ENCODE measurements around the gene PSMG2. TPM values are rescaled to one million over a fixed set of nuclear protein-coding genes. Genes with fewer than 3 reads are reported as not detected.

PSMG2 gene
- total and polyA plus RNA-seq, 9 of the 15 experiments (the other 6 are each of a cell fraction or from before 2014, with no cell fraction given), result 59.9 to 271 (median 111) TPM

DNA sequence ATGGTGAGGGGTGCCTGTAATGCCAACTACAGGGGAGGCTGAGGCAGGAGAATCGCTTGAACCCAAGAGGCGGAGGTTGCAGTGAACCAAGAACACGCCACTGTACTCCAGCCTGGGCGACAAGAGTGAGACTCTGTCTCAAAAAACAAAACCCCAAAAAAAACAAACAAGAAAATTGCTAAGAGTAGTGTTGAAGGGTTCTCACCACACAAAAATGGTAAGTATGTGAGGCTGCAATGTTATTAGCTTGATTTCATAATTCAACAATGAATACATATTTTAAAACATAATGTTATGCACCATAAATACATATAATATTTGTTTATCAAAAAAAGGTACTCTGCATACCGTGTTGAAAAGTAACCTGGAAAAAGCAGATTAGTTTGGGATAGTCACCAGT, 45.8 kb downstream of the PSMG2 start:
- Histone ChIP-seq H2AFZ (ENCODE audit: low read depth, low read length) (peak overlapping the region; percentile 48; the same call in 1 of the 2 replicates), H3K9me3 (replicated peaks; ENCODE audit: control insufficient read depth, insufficient read depth, low read depth, low read length) (no peaks in the 10 kb centered on the region), H3K4me1 (replicated peaks in 1 of 2; ENCODE audit: control insufficient read depth in 2 of 2, insufficient read depth in 2 of 2, low read length in 2 of 2) (peaks cover 0 to 7% of the 10 kb centered on the region in 2 experiments; a peak in 2 of 5 replicates), H3K27ac (ENCODE audit: extremely low read depth, low read depth, low read length) (no peak overlapping the region), H4K20me1 (replicated peaks; ENCODE audit: control insufficient read depth, insufficient read depth, low read length) (no peaks in the 10 kb centered on the region), H3K9me1 (ENCODE audit: control insufficient read depth, insufficient read depth, low read length) (no peaks in the 10 kb centered on the region), H3K9ac (ENCODE audit: insufficient read depth in 1 of 2, low read depth in 2 of 2, low read length in 2 of 2) (no peak overlapping the region), H3K36me3 (ENCODE audit: control insufficient read depth, insufficient read depth, low read length) (no peaks in the 10 kb centered on the region), H3K4me3 (no peak overlapping the region), H3K27me3 (ENCODE audit: control insufficient read depth in 2 of 2, insufficient read depth in 2 of 2, low read length in 2 of 2) (no peaks in the 10 kb centered on the region), H3K4me2 (ENCODE audit: insufficient read depth, low read length) (no peak overlapping the region), H3K79me2 (ENCODE audit: control insufficient read depth, insufficient read depth, low read length) (no peaks in the 10 kb centered on the region)
- DNase-seq (ENCODE audit: extremely low read depth in 1 of 4, low spot score in 3 of 4) (no peak), ATAC-seq (no peak), FAIRE-seq (no peak)
- in situ Hi-C loops (cut with MboI), result loop anchor here (5.0 kb wide), 1 partner anchor 184 kb away; no protein-coding TSS in a partner anchor
- BruUV-seq (replicated peaks), result no TSS peak
- POLR2A ChIA-PET, result interaction anchor here (1.8 kb wide), 1 partner anchor 18 kb away, joined by 6 read pairs; no protein-coding TSS in a partner anchor
- CTCF ChIA-PET (ENCODE audit: low intra/inter-chr PET ratio), result no interaction called here
- WGBS (ENCODE audit: insufficient coverage, low coverage, missing lambda C conversion rate), result 42% methylated on average over 5 of the region's 5 CpGs
- intact Hi-C loops (cut with micrococcal nuclease), result no loop called here
- TF ChIP-seq, protein P1, sequence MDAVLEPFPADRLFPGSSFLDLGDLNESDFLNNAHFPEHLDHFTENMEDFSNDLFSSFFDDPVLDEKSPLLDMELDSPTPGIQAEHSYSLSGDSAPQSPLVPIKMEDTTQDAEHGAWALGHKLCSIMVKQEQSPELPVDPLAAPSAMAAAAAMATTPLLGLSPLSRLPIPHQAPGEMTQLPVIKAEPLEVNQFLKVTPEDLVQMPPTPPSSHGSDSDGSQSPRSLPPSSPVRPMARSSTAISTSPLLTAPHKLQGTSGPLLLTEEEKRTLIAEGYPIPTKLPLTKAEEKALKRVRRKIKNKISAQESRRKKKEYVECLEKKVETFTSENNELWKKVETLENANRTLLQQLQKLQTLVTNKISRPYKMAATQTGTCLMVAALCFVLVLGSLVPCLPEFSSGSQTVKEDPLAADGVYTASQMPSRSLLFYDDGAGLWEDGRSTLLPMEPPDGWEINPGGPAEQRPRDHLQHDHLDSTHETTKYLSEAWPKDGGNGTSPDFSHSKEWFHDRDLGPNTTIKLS (IDR thresholded peaks at IDR 0.05; ENCODE audit: borderline replicate concordance, low read depth), result no peak
- TF ChIP-seq ZBTB7A (IDR thresholded peaks at IDR 0.05; ENCODE audit: borderline replicate concordance, control insufficient read depth, low read depth, low read length) (no peak), ZNF57 (CRISPR knock-in tag; IDR thresholded peaks at IDR 0.05) (no peak), ZNF212 (CRISPR knock-in tag; IDR thresholded peaks at IDR 0.05) (no peak), TAF7 (tag; IDR thresholded peaks at IDR 0.05) (no peak), ARID2 (IDR thresholded peaks at IDR 0.05) (no peak), HDAC3 (IDR thresholded peaks at IDR 0.05; ENCODE audit: borderline replicate concordance, partially characterized antibody) (no peak), ZNF253 (CRISPR knock-in tag; conservative IDR thresholded peaks at IDR 0.05) (no peak), TAF9B (IDR thresholded peaks at IDR 0.05; ENCODE audit: partially characterized antibody) (no peak), CHD2 (IDR thresholded peaks at IDR 0.05; ENCODE audit: low read depth, low read length) (no peak)
- TF ChIP-seq, protein P2, sequence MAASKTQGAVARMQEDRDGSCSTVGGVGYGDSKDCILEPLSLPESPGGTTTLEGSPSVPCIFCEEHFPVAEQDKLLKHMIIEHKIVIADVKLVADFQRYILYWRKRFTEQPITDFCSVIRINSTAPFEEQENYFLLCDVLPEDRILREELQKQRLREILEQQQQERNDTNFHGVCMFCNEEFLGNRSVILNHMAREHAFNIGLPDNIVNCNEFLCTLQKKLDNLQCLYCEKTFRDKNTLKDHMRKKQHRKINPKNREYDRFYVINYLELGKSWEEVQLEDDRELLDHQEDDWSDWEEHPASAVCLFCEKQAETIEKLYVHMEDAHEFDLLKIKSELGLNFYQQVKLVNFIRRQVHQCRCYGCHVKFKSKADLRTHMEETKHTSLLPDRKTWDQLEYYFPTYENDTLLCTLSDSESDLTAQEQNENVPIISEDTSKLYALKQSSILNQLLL (CRISPR knock-in tag; IDR thresholded peaks at IDR 0.05; ENCODE audit: borderline replicate concordance), result no peak
- TF ChIP-seq, protein P3, sequence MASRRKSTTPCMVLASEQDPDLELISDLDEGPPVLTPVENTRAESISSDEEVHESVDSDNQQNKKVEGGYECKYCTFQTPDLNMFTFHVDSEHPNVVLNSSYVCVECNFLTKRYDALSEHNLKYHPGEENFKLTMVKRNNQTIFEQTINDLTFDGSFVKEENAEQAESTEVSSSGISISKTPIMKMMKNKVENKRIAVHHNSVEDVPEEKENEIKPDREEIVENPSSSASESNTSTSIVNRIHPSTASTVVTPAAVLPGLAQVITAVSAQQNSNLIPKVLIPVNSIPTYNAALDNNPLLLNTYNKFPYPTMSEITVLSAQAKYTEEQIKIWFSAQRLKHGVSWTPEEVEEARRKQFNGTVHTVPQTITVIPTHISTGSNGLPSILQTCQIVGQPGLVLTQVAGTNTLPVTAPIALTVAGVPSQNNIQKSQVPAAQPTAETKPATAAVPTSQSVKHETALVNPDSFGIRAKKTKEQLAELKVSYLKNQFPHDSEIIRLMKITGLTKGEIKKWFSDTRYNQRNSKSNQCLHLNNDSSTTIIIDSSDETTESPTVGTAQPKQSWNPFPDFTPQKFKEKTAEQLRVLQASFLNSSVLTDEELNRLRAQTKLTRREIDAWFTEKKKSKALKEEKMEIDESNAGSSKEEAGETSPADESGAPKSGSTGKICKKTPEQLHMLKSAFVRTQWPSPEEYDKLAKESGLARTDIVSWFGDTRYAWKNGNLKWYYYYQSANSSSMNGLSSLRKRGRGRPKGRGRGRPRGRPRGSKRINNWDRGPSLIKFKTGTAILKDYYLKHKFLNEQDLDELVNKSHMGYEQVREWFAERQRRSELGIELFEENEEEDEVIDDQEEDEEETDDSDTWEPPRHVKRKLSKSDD (conservative IDR thresholded peaks at IDR 0.05; ENCODE audit: low read length), result no peak
- TF ChIP-seq, protein P4, sequence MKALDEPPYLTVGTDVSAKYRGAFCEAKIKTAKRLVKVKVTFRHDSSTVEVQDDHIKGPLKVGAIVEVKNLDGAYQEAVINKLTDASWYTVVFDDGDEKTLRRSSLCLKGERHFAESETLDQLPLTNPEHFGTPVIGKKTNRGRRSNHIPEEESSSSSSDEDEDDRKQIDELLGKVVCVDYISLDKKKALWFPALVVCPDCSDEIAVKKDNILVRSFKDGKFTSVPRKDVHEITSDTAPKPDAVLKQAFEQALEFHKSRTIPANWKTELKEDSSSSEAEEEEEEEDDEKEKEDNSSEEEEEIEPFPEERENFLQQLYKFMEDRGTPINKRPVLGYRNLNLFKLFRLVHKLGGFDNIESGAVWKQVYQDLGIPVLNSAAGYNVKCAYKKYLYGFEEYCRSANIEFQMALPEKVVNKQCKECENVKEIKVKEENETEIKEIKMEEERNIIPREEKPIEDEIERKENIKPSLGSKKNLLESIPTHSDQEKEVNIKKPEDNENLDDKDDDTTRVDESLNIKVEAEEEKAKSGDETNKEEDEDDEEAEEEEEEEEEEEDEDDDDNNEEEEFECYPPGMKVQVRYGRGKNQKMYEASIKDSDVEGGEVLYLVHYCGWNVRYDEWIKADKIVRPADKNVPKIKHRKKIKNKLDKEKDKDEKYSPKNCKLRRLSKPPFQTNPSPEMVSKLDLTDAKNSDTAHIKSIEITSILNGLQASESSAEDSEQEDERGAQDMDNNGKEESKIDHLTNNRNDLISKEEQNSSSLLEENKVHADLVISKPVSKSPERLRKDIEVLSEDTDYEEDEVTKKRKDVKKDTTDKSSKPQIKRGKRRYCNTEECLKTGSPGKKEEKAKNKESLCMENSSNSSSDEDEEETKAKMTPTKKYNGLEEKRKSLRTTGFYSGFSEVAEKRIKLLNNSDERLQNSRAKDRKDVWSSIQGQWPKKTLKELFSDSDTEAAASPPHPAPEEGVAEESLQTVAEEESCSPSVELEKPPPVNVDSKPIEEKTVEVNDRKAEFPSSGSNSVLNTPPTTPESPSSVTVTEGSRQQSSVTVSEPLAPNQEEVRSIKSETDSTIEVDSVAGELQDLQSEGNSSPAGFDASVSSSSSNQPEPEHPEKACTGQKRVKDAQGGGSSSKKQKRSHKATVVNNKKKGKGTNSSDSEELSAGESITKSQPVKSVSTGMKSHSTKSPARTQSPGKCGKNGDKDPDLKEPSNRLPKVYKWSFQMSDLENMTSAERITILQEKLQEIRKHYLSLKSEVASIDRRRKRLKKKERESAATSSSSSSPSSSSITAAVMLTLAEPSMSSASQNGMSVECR (CRISPR knock-in tag; IDR thresholded peaks at IDR 0.05), result no peak

All from K562 (cell line).